OCI-LY1 (cell line): ENCODE measurements around the gene MRPL3.

ENCODE experiments used
- EZH2 ChIP-seq: fragments of 200-600 bp; sonication (generic), shearing (Covaris generic); IDR thresholded peaks from 2 replicates; pipeline ENCODE4 v1.8.0; 2017; ENCODE audit warnings: borderline replicate concordance, mixed run types, mild to moderate bottlenecking, antibody characterized with exemption, low read length, moderate library complexity, mixed read lengths
- TF ChIP-seq, protein P1 (sequence below): fragments of 200-600 bp; sonication (generic), shearing (Covaris generic); IDR thresholded peaks from 2 replicates; pipeline ENCODE4 v1.5.1; 2017; ENCODE audit warnings: mild to moderate bottlenecking, antibody characterized with exemption, low read length, moderate library complexity, mixed read lengths

DNA sequence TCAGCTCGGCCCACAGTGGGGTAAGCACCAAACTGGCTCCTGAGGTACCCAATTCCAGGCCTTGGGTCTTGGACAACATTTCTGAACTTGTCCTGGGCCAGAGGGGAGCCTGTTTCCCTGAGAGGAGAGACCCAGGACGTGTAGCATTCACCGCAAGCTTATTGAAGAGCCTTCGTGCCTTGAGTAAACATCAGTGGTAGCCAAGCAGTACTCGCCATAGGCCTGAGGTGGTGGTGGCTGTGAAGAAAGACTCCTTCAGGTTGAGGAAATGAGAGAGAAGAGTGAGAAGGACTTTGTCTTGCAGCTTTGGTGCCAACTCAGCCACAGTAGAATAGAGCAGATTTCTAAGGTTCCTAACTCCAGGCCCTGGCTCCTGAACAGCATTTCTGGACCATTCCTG is 71.0 kb downstream of the MRPL3 start:
- TF ChIP-seq, protein P1, sequence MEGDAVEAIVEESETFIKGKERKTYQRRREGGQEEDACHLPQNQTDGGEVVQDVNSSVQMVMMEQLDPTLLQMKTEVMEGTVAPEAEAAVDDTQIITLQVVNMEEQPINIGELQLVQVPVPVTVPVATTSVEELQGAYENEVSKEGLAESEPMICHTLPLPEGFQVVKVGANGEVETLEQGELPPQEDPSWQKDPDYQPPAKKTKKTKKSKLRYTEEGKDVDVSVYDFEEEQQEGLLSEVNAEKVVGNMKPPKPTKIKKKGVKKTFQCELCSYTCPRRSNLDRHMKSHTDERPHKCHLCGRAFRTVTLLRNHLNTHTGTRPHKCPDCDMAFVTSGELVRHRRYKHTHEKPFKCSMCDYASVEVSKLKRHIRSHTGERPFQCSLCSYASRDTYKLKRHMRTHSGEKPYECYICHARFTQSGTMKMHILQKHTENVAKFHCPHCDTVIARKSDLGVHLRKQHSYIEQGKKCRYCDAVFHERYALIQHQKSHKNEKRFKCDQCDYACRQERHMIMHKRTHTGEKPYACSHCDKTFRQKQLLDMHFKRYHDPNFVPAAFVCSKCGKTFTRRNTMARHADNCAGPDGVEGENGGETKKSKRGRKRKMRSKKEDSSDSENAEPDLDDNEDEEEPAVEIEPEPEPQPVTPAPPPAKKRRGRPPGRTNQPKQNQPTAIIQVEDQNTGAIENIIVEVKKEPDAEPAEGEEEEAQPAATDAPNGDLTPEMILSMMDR: no peak
- no peak for TF ChIP-seq EZH2
